Hepatocyte (in vitro differentiated cells): ENCODE data around the gene AURKAIP1. TPM values are rescaled to one million over a fixed set of nuclear protein-coding genes. Genes with fewer than 3 reads are reported as not detected.

Experiments used
- DNase-seq: peaks from one replicate; pipeline ENCODE4 v3.0.0-alpha.2; 2016; ENCODE audit warnings: low spot score
- H2AFZ ChIP-seq: fragments of 200-600 bp; sonication (generic); 2 replicates; pipeline ENCODE4 v1.6.0; 2016; ENCODE audit warnings: antibody characterized with exemption, mild to moderate bottlenecking
- H3K27ac ChIP-seq: fragments of 200-600 bp; sonication (generic); 2 replicates; pipeline ENCODE4 v1.5.1; 2016; ENCODE audit warnings: mild to moderate bottlenecking
- H3K27me3 ChIP-seq: fragments of 200-600 bp; sonication (generic); 2 replicates; pipeline ENCODE4 v1.6.1; 2016
- H3K36me3 ChIP-seq: fragments of 200-600 bp; sonication (generic); replicated peaks from 2 replicates; pipeline ENCODE4 v1.5.1; 2016; ENCODE audit warnings: low read depth; ENCODE audit not compliant: insufficient read depth
- H3K4me1 ChIP-seq: fragments of 200-600 bp; sonication (generic); 2 replicates; pipeline ENCODE4 v1.5.1; 2016; ENCODE audit warnings: mild to moderate bottlenecking, moderate library complexity; ENCODE audit not compliant: insufficient read depth
- H3K4me2 ChIP-seq: fragments of 200-600 bp; sonication (generic); 2 replicates; pipeline ENCODE4 v1.6.0; 2016
- H3K4me3 ChIP-seq: fragments of 200-600 bp; sonication (generic); 2 replicates; pipeline ENCODE4 v1.5.1; 2016; ENCODE audit warnings: mild to moderate bottlenecking
- H3K79me2 ChIP-seq: fragments of 200-600 bp; sonication (generic); 2 replicates; pipeline ENCODE4 v1.6.0; 2017; ENCODE audit warnings: mild to moderate bottlenecking
- H3K9me2 ChIP-seq: fragments of 200-600 bp; sonication (generic); replicated peaks from 2 replicates; pipeline ENCODE4 v1.6.0; 2017; ENCODE audit warnings: mild to moderate bottlenecking; ENCODE audit not compliant: insufficient read depth
- H3K9me3 ChIP-seq: fragments of 200-600 bp; sonication (generic); 2 replicates; pipeline ENCODE4 v1.5.1; 2016; ENCODE audit warnings: low read depth, mild to moderate bottlenecking
- H4K20me1 ChIP-seq: fragments of 200-600 bp; sonication (generic); 2 replicates; pipeline ENCODE4 v1.6.0; 2016; ENCODE audit warnings: mild to moderate bottlenecking; ENCODE audit not compliant: insufficient read depth, poor library complexity, severe bottlenecking
- EZH2 ChIP-seq: fragments of 200-600 bp; sonication (generic); IDR thresholded peaks from 2 replicates; pipeline ENCODE4 v1.6.1; 2016; ENCODE audit warnings: antibody characterized with exemption, mild to moderate bottlenecking, borderline replicate concordance
- EZH2phosphoT487 ChIP-seq: fragments of 200-600 bp; sonication (generic); IDR thresholded peaks from one replicate; pipeline ENCODE4 v1.6.1; 2018; ENCODE audit warnings: antibody characterized with exemption, mild to moderate bottlenecking, low read depth, moderate library complexity; ENCODE audit not compliant: unreplicated experiment, severe bottlenecking
- WGBS: methylation state at CpG from one replicate; pipeline ENCODE4 v1.1.6; 2016; ENCODE audit warnings: low lambda C conversion rate; ENCODE audit errors: missing lambda C conversion rate; 5-methylcytosine and 5-hydroxymethylcytosine counted together
- polyA plus RNA-seq: library from polyadenylated mRNA; unstranded; fragments of >200 nt; fragmentation: Nextera tagmentation; extraction: Ambion mirVana; gene quantifications from 2 replicates; pipeline ENCODE4 v1.2.1, GENCODE V29; 2016
- total RNA-seq: library from RNA; depleted of rRNA; stranded (reverse); fragments of >200 nt; gene quantifications from 2 replicates; pipeline ENCODE4 v1.2.3, GENCODE V29; 2014
- TF ChIP-seq, protein P1 (sequence below): fragments of 200-600 bp; sonication (generic); IDR thresholded peaks from 2 replicates; pipeline ENCODE4 v1.5.1; 2016; ENCODE audit warnings: antibody characterized with exemption, mild to moderate bottlenecking; ENCODE audit not compliant: poor library complexity

The AURKAIP1 gene
- total and polyA plus RNA-seq, 2 experiments from 2014 or later: 92.9 to 238 TPM

GRCh38 chr1:1356166-1356795 is 18.7 kb downstream of the AURKAIP1 start:
- H3K4me3 ChIP-seq: no peak overlapping the region
- H3K9me2 ChIP-seq: no peaks in the 10 kb centered on the region
- no peak for TF ChIP-seq EZH2phosphoT487
- DNase-seq: no peak
- no peaks in the 10 kb centered on the region for H3K27me3 ChIP-seq
- peaks cover 55% of the 10 kb centered on the region for H3K4me1 ChIP-seq
- H3K27ac ChIP-seq: peak overlapping the region; percentile 97
- H3K79me2 ChIP-seq: peaks cover 41% of the 10 kb centered on the region
- no peaks in the 10 kb centered on the region for H3K9me3 ChIP-seq
- WGBS: no CpG with 5 or more reads among the region's 8 CpGs
- H3K36me3 ChIP-seq: no peaks in the 10 kb centered on the region
- H4K20me1 ChIP-seq: peaks cover 16% of the 10 kb centered on the region
- H2AFZ ChIP-seq: no peak overlapping the region
- peak overlapping the region; percentile 90 for H3K4me2 ChIP-seq

DNA sequence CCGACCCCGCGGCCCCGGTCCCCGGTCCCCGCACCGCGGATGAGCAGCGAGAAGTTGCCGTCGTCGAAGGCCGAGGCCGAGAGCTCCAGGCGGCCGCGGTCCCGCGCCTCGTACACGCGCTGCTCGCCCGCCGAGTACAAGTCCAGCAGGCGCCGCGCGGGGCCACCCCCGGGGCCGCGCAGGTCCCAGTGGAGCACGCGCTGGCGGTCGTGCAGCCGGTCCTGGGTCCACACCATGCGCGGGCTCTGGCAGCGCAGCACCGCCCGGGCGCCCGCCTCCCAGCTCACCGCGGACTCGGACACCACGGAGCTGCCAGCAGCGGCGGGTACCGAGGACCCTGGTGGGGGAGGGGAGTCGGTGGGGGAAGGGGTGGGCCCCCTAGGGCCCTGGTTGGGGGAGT is 19.6 kb downstream of the AURKAIP1 start:
- DNase-seq: peak; percentile 71
- TF ChIP-seq EZH2 (no peak), EZH2phosphoT487 (no peak)
- TF ChIP-seq, protein P1, sequence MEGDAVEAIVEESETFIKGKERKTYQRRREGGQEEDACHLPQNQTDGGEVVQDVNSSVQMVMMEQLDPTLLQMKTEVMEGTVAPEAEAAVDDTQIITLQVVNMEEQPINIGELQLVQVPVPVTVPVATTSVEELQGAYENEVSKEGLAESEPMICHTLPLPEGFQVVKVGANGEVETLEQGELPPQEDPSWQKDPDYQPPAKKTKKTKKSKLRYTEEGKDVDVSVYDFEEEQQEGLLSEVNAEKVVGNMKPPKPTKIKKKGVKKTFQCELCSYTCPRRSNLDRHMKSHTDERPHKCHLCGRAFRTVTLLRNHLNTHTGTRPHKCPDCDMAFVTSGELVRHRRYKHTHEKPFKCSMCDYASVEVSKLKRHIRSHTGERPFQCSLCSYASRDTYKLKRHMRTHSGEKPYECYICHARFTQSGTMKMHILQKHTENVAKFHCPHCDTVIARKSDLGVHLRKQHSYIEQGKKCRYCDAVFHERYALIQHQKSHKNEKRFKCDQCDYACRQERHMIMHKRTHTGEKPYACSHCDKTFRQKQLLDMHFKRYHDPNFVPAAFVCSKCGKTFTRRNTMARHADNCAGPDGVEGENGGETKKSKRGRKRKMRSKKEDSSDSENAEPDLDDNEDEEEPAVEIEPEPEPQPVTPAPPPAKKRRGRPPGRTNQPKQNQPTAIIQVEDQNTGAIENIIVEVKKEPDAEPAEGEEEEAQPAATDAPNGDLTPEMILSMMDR: no peak
- H3K36me3 ChIP-seq: no peaks in the 10 kb centered on the region
- H2AFZ ChIP-seq: no peak overlapping the region
- WGBS: 29% methylated on average over 41 of the region's 52 CpGs
- H3K79me2 ChIP-seq: peaks cover 41% of the 10 kb centered on the region
- H3K27me3 ChIP-seq: no peaks in the 10 kb centered on the region
- peaks cover 48% of the 10 kb centered on the region for H3K4me1 ChIP-seq
- no peak overlapping the region for H3K27ac ChIP-seq
- peak overlapping the region; percentile 45 for H3K4me3 ChIP-seq
- H4K20me1 ChIP-seq: peaks cover 16% of the 10 kb centered on the region
- no peaks in the 10 kb centered on the region for H3K9me3 ChIP-seq
- H3K4me2 ChIP-seq: peak overlapping the region; percentile 90
- H3K9me2 ChIP-seq: no peaks in the 10 kb centered on the region

DNA sequence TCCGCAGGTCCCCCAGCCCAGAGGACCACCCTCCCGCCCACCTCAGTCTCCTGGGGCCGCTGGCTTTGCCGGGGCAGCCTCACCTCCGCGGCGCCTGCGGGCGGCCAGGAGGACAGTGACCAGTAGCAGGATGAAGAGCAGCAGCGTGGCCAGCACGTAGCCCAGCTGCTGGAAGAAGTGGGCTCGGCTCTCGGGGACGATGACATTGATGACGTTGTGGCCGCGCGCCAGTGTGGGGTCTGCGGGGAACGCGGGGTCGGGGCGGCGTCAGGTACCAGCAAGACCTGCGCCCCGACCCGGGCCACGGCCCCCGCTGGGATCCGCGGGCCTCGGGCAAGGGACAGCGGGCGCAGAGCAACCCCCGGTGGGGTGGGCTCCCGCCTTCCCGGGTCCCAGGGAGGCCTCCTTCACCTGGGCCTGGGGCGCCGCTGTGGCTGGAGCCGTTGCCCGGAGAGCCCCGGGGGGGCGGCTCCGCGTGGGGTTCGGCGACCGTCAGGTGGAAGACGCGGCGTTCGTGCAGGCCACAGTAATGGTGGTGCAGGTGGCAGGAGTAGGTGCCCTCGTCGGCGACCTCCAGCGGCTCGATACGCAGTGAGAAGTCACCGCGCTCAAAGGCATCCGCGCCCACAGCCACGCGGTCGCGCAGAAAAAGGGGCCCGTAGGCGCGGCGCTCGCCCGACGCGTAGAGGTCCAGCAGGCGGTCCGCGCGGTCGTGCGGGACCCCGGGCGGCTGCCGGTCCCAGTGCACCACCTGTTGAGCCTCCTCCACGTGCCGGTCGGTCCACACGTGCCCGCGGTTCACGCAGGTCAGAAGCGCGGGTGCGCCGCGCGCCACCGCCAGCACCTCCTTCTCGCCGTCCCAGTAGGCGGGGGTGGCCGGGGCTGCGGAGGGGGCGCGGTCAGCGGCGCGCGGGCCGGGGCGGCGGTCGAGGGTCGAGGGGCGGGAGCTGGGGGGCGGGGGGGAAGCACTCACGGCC is 20.4 kb downstream of the AURKAIP1 start:
- Histone ChIP-seq H4K20me1 (peaks cover 16% of the 10 kb centered on the region), H3K36me3 (no peaks in the 10 kb centered on the region), H3K4me1 (peaks cover 39% of the 10 kb centered on the region), H3K4me3 (no peak overlapping the region), H3K27ac (no peak overlapping the region), H3K9me2 (no peaks in the 10 kb centered on the region), H3K27me3 (no peaks in the 10 kb centered on the region), H3K79me2 (peaks cover 41% of the 10 kb centered on the region), H2AFZ (no peak overlapping the region), H3K4me2 (peak overlapping the region; percentile 90), H3K9me3 (no peaks in the 10 kb centered on the region)
- WGBS: 66% methylated on average over 83 of the region's 116 CpGs
- TF ChIP-seq, protein P1: no peak
- TF ChIP-seq EZH2: no peak
- no peak for TF ChIP-seq EZH2phosphoT487
- no peak for DNase-seq
